HepG2 (cell line): ENCODE measurements around the gene SCARF1. TPM values are rescaled to one million over a fixed set of nuclear protein-coding genes. Genes with fewer than 3 reads are reported as not detected.

Source experiments
- EED ChIP-seq: sonication (generic); formaldehyde crosslinking; IDR thresholded peaks from 2 replicates; pipeline ENCODE4 v1.5.0; 2020; ENCODE audit warnings: mild to moderate bottlenecking, missing genetic modification reagents
- FLYWCH1 ChIP-seq: sonication (generic); formaldehyde crosslinking; IDR thresholded peaks from 2 replicates; pipeline ENCODE4 v1.8.1; 2023; ENCODE audit warnings: mild to moderate bottlenecking, missing genetic modification reagents
- FOXK2 ChIP-seq: fragments of 450-650 bp; IDR thresholded peaks from 2 replicates; pipeline ENCODE4 v1.6.1; 2016
- FOXM1 ChIP-seq: sonication (generic); formaldehyde crosslinking; IDR thresholded peaks from 2 replicates; pipeline ENCODE4 v1.5.0; 2020; ENCODE audit warnings: missing genetic modification reagents
- HNRNPL ChIP-seq: fragments of 200-400 bp; formaldehyde crosslinking; IDR thresholded peaks from 2 replicates; pipeline ENCODE4 v1.6.1; 2017; ENCODE audit warnings: mild to moderate bottlenecking, low read depth, low read length
- JUND ChIP-seq: sonication (generic); formaldehyde crosslinking; IDR thresholded peaks from 2 replicates; pipeline ENCODE4 v1.8.0; 2022; ENCODE audit warnings: mild to moderate bottlenecking, missing genetic modification reagents
- MAFK ChIP-seq, 2 experiments: IDR thresholded peaks in 1 of 2; conservative IDR thresholded peaks in 1 of 2; 2 replicates each; pipeline ENCODE4 v1.6.1; 2011; ENCODE audit warnings: improper control_type of control experiment in 2 of 2, low read length in 2 of 2
- NAIF1 ChIP-seq: sonication (generic); formaldehyde crosslinking; IDR thresholded peaks from 2 replicates; pipeline ENCODE4 v1.5.0; 2020; ENCODE audit warnings: mild to moderate bottlenecking, missing genetic modification reagents, borderline replicate concordance
- NFIC ChIP-seq: IDR thresholded peaks from 2 replicates; pipeline ENCODE4 v1.6.1; 2012; ENCODE audit warnings: mild to moderate bottlenecking, low read length, inconsistent platforms
- PREB ChIP-seq: sonication (generic); formaldehyde crosslinking; IDR thresholded peaks from 2 replicates; pipeline ENCODE4 v1.4.0; 2020; ENCODE audit warnings: missing genetic modification reagents
- RBFOX2 ChIP-seq: fragments of 200-400 bp; formaldehyde crosslinking; IDR thresholded peaks from 2 replicates; pipeline ENCODE4 v1.6.1; 2017; ENCODE audit warnings: low read depth, mild to moderate bottlenecking, low read length
- ZBTB44 ChIP-seq: sonication (generic); formaldehyde crosslinking; IDR thresholded peaks from 2 replicates; pipeline ENCODE4 v1.4.0; 2020; ENCODE audit warnings: missing genetic modification reagents
- ZC3H13 ChIP-seq: sonication (generic); formaldehyde crosslinking; IDR thresholded peaks from 2 replicates; pipeline ENCODE4 v1.8.1; 2023; ENCODE audit warnings: mild to moderate bottlenecking, missing genetic modification reagents, moderate library complexity
- ZNF263 ChIP-seq: sonication (generic); formaldehyde crosslinking; IDR thresholded peaks from 2 replicates; pipeline ENCODE4 v1.4.0; 2020; ENCODE audit warnings: missing genetic modification reagents
- ZNF562 ChIP-seq: sonication (generic); formaldehyde crosslinking; IDR thresholded peaks from 2 replicates; pipeline ENCODE4 v1.8.0; 2022; ENCODE audit warnings: missing genetic modification reagents, borderline replicate concordance
- ZNF577 ChIP-seq: sonication (generic); formaldehyde crosslinking; IDR thresholded peaks from 2 replicates; pipeline ENCODE4 v1.4.0; 2020; ENCODE audit warnings: mild to moderate bottlenecking, low read depth, missing genetic modification reagents, borderline replicate concordance
- ZNF678 ChIP-seq: sonication (generic); formaldehyde crosslinking; IDR thresholded peaks from 2 replicates; pipeline ENCODE4 v1.4.0; 2020; ENCODE audit warnings: mild to moderate bottlenecking, missing genetic modification reagents
- ZNF800 ChIP-seq: sonication (generic); formaldehyde crosslinking; IDR thresholded peaks from 2 replicates; pipeline ENCODE4 v1.4.0; 2020; ENCODE audit warnings: missing genetic modification reagents
- polyA plus RNA-seq, 8 experiments: library from polyadenylated mRNA; depleted of rRNA in 3 of 8; stranded (reverse) in 7 of 8; unstranded in 1 of 8; fragments of >200 nt; fragmentation: Illumina TruSeq in 4 of 8; extraction: Trizol in 4 of 8; gene quantifications; 2 replicates each; pipeline versions ENCODE4 v1.2.1 to v1.2.3, GENCODE V29; 2011 to 2016; ENCODE audit warnings: low read depth in 4 of 8, missing spikeins in 1 of 8, mixed read lengths in 1 of 8; ENCODE audit not compliant: insufficient read depth in 1 of 8
- total RNA-seq, 5 experiments: library from RNA; depleted of rRNA; stranded (reverse); fragments of >200 nt; fragmentation: Illumina TruSeq; extraction: Trizol; gene quantifications; 2 replicates each; pipeline ENCODE4 v1.2.3, GENCODE V29; 2016; ENCODE audit warnings: low read depth in 1 of 5
- TF ChIP-seq, protein P1 (sequence below), 2 experiments: IDR thresholded peaks; 2 replicates each; pipeline ENCODE4 v1.6.1; 2011 to 2012; ENCODE audit warnings: low read length in 2 of 2, borderline replicate concordance in 1 of 2, low read depth in 1 of 2, mild to moderate bottlenecking in 1 of 2, moderate library complexity in 1 of 2
- TF ChIP-seq, protein P2 (sequence below): sonication (generic); formaldehyde crosslinking; conservative IDR thresholded peaks from 2 replicates; pipeline ENCODE4 v1.4.0; 2020; ENCODE audit warnings: missing genetic modification reagents

SCARF1 gene
- total and polyA plus RNA-seq, 2 of the 13 experiments (the other 11 are each of a cell fraction or from before 2014, with no cell fraction given): 0.24 to 0.71 TPM

GRCh38 chr17:1643293-1643998 is 2.1 kb downstream of the SCARF1 start (continued):
- TF ChIP-seq PREB (CRISPR knock-in tag) (no peak), ZBTB44 (CRISPR knock-in tag) (no peak), ZNF562 (no peak), EED (CRISPR knock-in tag) (no peak), JUND (no peak), RBFOX2 (peak; percentile 54; the same call in 1 of the 2 replicates), ZC3H13 (CRISPR knock-in tag) (no peak), ZNF800 (CRISPR knock-in tag) (no peak), NFIC (no peak), FOXM1 (CRISPR knock-in tag) (no peak), FOXK2 (no peak), FLYWCH1 (CRISPR knock-in tag) (no peak), ZNF263 (CRISPR knock-in tag) (no peak), MAFK (conservative IDR thresholded peaks at IDR 0.05 in 1 of 2, IDR thresholded peaks at IDR 0.05 in 1 of 2; ENCODE audit: low read length in 2 of 2) (no peak), ZNF577 (no peak), NAIF1 (CRISPR knock-in tag) (no peak), ZNF678 (CRISPR knock-in tag) (no peak), HNRNPL (0 out of 2 replicates have a peak, but pooled peaks have one; percentile 50)
- TF ChIP-seq, protein P1, sequence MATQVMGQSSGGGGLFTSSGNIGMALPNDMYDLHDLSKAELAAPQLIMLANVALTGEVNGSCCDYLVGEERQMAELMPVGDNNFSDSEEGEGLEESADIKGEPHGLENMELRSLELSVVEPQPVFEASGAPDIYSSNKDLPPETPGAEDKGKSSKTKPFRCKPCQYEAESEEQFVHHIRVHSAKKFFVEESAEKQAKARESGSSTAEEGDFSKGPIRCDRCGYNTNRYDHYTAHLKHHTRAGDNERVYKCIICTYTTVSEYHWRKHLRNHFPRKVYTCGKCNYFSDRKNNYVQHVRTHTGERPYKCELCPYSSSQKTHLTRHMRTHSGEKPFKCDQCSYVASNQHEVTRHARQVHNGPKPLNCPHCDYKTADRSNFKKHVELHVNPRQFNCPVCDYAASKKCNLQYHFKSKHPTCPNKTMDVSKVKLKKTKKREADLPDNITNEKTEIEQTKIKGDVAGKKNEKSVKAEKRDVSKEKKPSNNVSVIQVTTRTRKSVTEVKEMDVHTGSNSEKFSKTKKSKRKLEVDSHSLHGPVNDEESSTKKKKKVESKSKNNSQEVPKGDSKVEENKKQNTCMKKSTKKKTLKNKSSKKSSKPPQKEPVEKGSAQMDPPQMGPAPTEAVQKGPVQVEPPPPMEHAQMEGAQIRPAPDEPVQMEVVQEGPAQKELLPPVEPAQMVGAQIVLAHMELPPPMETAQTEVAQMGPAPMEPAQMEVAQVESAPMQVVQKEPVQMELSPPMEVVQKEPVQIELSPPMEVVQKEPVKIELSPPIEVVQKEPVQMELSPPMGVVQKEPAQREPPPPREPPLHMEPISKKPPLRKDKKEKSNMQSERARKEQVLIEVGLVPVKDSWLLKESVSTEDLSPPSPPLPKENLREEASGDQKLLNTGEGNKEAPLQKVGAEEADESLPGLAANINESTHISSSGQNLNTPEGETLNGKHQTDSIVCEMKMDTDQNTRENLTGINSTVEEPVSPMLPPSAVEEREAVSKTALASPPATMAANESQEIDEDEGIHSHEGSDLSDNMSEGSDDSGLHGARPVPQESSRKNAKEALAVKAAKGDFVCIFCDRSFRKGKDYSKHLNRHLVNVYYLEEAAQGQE (IDR thresholded peaks at IDR 0.05; ENCODE audit: borderline replicate concordance in 1 of 2, low read depth in 1 of 2, low read length in 2 of 2): no peak
- TF ChIP-seq, protein P2, sequence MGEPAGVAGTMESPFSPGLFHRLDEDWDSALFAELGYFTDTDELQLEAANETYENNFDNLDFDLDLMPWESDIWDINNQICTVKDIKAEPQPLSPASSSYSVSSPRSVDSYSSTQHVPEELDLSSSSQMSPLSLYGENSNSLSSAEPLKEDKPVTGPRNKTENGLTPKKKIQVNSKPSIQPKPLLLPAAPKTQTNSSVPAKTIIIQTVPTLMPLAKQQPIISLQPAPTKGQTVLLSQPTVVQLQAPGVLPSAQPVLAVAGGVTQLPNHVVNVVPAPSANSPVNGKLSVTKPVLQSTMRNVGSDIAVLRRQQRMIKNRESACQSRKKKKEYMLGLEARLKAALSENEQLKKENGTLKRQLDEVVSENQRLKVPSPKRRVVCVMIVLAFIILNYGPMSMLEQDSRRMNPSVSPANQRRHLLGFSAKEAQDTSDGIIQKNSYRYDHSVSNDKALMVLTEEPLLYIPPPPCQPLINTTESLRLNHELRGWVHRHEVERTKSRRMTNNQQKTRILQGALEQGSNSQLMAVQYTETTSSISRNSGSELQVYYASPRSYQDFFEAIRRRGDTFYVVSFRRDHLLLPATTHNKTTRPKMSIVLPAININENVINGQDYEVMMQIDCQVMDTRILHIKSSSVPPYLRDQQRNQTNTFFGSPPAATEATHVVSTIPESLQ (CRISPR knock-in tag): no peak
